ENCODE results near the gene WWOX.

GRCh38 chr16:78096386-78096785 is 3.1 kb upstream of the WWOX start:
- TF ChIP-seq, protein P1, sequence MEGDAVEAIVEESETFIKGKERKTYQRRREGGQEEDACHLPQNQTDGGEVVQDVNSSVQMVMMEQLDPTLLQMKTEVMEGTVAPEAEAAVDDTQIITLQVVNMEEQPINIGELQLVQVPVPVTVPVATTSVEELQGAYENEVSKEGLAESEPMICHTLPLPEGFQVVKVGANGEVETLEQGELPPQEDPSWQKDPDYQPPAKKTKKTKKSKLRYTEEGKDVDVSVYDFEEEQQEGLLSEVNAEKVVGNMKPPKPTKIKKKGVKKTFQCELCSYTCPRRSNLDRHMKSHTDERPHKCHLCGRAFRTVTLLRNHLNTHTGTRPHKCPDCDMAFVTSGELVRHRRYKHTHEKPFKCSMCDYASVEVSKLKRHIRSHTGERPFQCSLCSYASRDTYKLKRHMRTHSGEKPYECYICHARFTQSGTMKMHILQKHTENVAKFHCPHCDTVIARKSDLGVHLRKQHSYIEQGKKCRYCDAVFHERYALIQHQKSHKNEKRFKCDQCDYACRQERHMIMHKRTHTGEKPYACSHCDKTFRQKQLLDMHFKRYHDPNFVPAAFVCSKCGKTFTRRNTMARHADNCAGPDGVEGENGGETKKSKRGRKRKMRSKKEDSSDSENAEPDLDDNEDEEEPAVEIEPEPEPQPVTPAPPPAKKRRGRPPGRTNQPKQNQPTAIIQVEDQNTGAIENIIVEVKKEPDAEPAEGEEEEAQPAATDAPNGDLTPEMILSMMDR (IDR thresholded peaks at IDR 0.05; ENCODE audit: poor library complexity, severe bottlenecking), result no peak
- TF ChIP-seq POLR2AphosphoS5 (IDR thresholded peaks at IDR 0.05), result no peak

Measured in neural cell (in vitro differentiated cells).